HEK293 (cell line): ENCODE results near the gene MYZAP.

Experiments
- CTCF ChIA-PET: fragments of 350-600 bp; formaldehyde crosslinking; extraction: SDS; loops from one replicate; lab custom pipeline; 2021; ENCODE audit warnings: antibody characterized with exemption; lab: Yijun Ruan, JAX
- POLR2A ChIA-PET: fragments of 300-600 bp; formaldehyde crosslinking; extraction: SDS; loops from one replicate; lab custom pipeline; 2020; ENCODE audit warnings: antibody characterized with exemption, inconsistent platforms; lab: Yijun Ruan, JAX
- H3K27ac ChIP-seq: fragments of 200-500 bp; sonication (Bioruptor generic); 2 replicates; pipeline ENCODE4 v1.5.1; 2014; ENCODE audit warnings: low read depth, low read length, control low read depth, inconsistent platforms; ENCODE audit errors: extremely low read depth
- H3K36me3 ChIP-seq, 2 experiments: fragments of 200-500 bp in 1 of 2; sonication (Bioruptor generic) in 1 of 2; 1 replicate in 1 of 2; 2 replicates in 1 of 2; pipeline ENCODE4 v1.5.1; 2014 to 2017; ENCODE audit warnings: inconsistent platforms in 2 of 2, low read length in 2 of 2; ENCODE audit not compliant: control insufficient read depth in 2 of 2, insufficient read depth in 1 of 2
- H3K4me1 ChIP-seq: fragments of 200-500 bp; sonication (Bioruptor generic); 2 replicates; pipeline ENCODE4 v1.5.1; 2014; ENCODE audit warnings: mild to moderate bottlenecking, low read length, inconsistent platforms; ENCODE audit not compliant: control insufficient read depth, insufficient read depth
- H3K4me3 ChIP-seq: 2 replicates; pipeline ENCODE4 v1.5.1; 2011; ENCODE audit warnings: low read depth, mild to moderate bottlenecking, control low read depth, low read length, moderate library complexity
- H3K9me3 ChIP-seq: fragments of 200-500 bp; sonication (Bioruptor generic); 2 replicates; pipeline ENCODE4 v1.5.1; 2014; ENCODE audit warnings: low read depth, low read length, inconsistent platforms; ENCODE audit not compliant: control insufficient read depth, insufficient read depth
- BCL11A ChIP-seq: fragments of 450-650 bp; formaldehyde crosslinking; IDR thresholded peaks from 2 replicates; pipeline ENCODE4 v1.5.1; 2016; ENCODE audit warnings: low read depth, missing biosample characterization, missing genetic modification characterization
- GLI2 ChIP-seq: fragments of 450-650 bp; formaldehyde crosslinking; IDR thresholded peaks from 2 replicates; pipeline ENCODE4; 2017; ENCODE audit warnings: missing biosample characterization, missing genetic modification characterization, low read depth, borderline replicate concordance
- GLIS1 ChIP-seq: fragments of 450-650 bp; formaldehyde crosslinking; IDR thresholded peaks from 2 replicates; pipeline ENCODE4 v1.5.1; 2016; ENCODE audit warnings: missing biosample characterization, missing genetic modification characterization
- OSR2 ChIP-seq: fragments of 450-650 bp; formaldehyde crosslinking; IDR thresholded peaks from 2 replicates; pipeline ENCODE4 v1.5.1; 2016; ENCODE audit warnings: missing biosample characterization, missing genetic modification characterization
- REPIN1 ChIP-seq: fragments of 450-650 bp; formaldehyde crosslinking; IDR thresholded peaks from 2 replicates; pipeline ENCODE4 v1.5.1; 2017; ENCODE audit warnings: missing biosample characterization, missing genetic modification characterization, low read depth
- SP2 ChIP-seq: fragments of 450-650 bp; formaldehyde crosslinking; IDR thresholded peaks from 2 replicates; pipeline ENCODE4 v1.5.1; 2016; ENCODE audit warnings: missing biosample characterization, missing genetic modification characterization
- TSHZ1 ChIP-seq: fragments of 450-650 bp; formaldehyde crosslinking; IDR thresholded peaks from 2 replicates; pipeline ENCODE4 v1.5.1; 2016; ENCODE audit warnings: missing biosample characterization, missing genetic modification characterization, borderline replicate concordance
- YY1 ChIP-seq: fragments of 450-650 bp; formaldehyde crosslinking; IDR thresholded peaks from 2 replicates; pipeline ENCODE4 v1.5.1; 2018; ENCODE audit warnings: missing biosample characterization, missing genetic modification characterization
- ZBTB49 ChIP-seq: fragments of 450-650 bp; formaldehyde crosslinking; IDR thresholded peaks from 2 replicates; pipeline ENCODE4 v1.5.1; 2016; ENCODE audit warnings: missing biosample characterization, missing genetic modification characterization, low read depth
- ZFP41 ChIP-seq: fragments of 450-650 bp; formaldehyde crosslinking; IDR thresholded peaks from 2 replicates; pipeline ENCODE4 v1.5.1; 2016; ENCODE audit warnings: missing biosample characterization, missing genetic modification characterization, borderline replicate concordance
- ZNF140 ChIP-seq: fragments of 450-650 bp; formaldehyde crosslinking; IDR thresholded peaks from 2 replicates; pipeline ENCODE4 v1.5.1; 2016; ENCODE audit warnings: missing biosample characterization, missing genetic modification characterization
- ZNF266 ChIP-seq: fragments of 450-650 bp; formaldehyde crosslinking; IDR thresholded peaks from 2 replicates; pipeline ENCODE4 v1.5.1; 2016; ENCODE audit warnings: missing biosample characterization, missing genetic modification characterization, low read depth
- ZNF302 ChIP-seq: fragments of 450-650 bp; formaldehyde crosslinking; IDR thresholded peaks from 2 replicates; pipeline ENCODE4 v1.5.1; 2016; ENCODE audit warnings: missing biosample characterization, missing genetic modification characterization, low read depth
- ZNF362 ChIP-seq: fragments of 450-650 bp; formaldehyde crosslinking; IDR thresholded peaks from 2 replicates; pipeline ENCODE4 v1.5.1; 2016; ENCODE audit warnings: missing biosample characterization, missing genetic modification characterization
- ZNF510 ChIP-seq: fragments of 450-650 bp; formaldehyde crosslinking; IDR thresholded peaks from 2 replicates; pipeline ENCODE4 v1.5.1; 2018; ENCODE audit warnings: mild to moderate bottlenecking, missing genetic modification characterization, missing biosample characterization; ENCODE audit not compliant: insufficient replicate concordance
- ZNF529 ChIP-seq: fragments of 450-650 bp; formaldehyde crosslinking; IDR thresholded peaks from 2 replicates; pipeline ENCODE4 v1.5.1; 2017; ENCODE audit warnings: missing genetic modification characterization, missing biosample characterization; ENCODE audit not compliant: insufficient replicate concordance
- ZNF571 ChIP-seq: fragments of 450-650 bp; formaldehyde crosslinking; IDR thresholded peaks from 2 replicates; pipeline ENCODE4 v1.5.0; 2017; ENCODE audit warnings: missing biosample characterization, missing genetic modification characterization
- ZNF704 ChIP-seq: fragments of 450-650 bp; formaldehyde crosslinking; IDR thresholded peaks from 2 replicates; pipeline ENCODE4 v1.5.1; 2016; ENCODE audit warnings: missing biosample characterization, missing genetic modification characterization
- ZNF776 ChIP-seq: fragments of 450-650 bp; formaldehyde crosslinking; IDR thresholded peaks from 2 replicates; pipeline ENCODE4 v1.5.0; 2017; ENCODE audit warnings: missing biosample characterization, missing genetic modification characterization, borderline replicate concordance
- ZNF843 ChIP-seq: fragments of 450-650 bp; formaldehyde crosslinking; IDR thresholded peaks from 2 replicates; pipeline ENCODE4 v1.5.1; 2016; ENCODE audit warnings: missing biosample characterization, missing genetic modification characterization

The MYZAP gene

GRCh38 chr15:57656434-57656833, 64.7 kb downstream of the MYZAP start:
- Histone ChIP-seq H3K4me3 (no peak overlapping the region), H3K27ac (no peak overlapping the region), H3K4me1 (no peaks in the 10 kb centered on the region), H3K9me3 (no peaks in the 10 kb centered on the region), H3K36me3 (no peaks in the 10 kb centered on the region)
- ChIA-PET CTCF (interaction anchor here (1.7 to 3.2 kb wide), 2 partner anchors 14 to 96 kb away, joined by 7 to 17 read pairs; no protein-coding TSS in a partner anchor), POLR2A (no interaction called here)
- TF ChIP-seq ZNF140 (tag by site-specific recombination), result no peak
- TF ChIP-seq TSHZ1, result no peak
- no peak for TF ChIP-seq ZBTB49 (tag by site-specific recombination)
- TF ChIP-seq ZNF776 (tag by site-specific recombination), result no peak
- TF ChIP-seq YY1 (tag by site-specific recombination), result no peak
- TF ChIP-seq REPIN1, result no peak
- no peak for TF ChIP-seq GLIS1 (tag by site-specific recombination)
- TF ChIP-seq ZFP41 (tag by site-specific recombination), result no peak
- no peak for TF ChIP-seq ZNF302 (tag by site-specific recombination)
- TF ChIP-seq ZNF571 (tag by site-specific recombination), result no peak
- TF ChIP-seq ZNF266, result no peak
- TF ChIP-seq ZNF704, result no peak
- no peak for TF ChIP-seq BCL11A (tag by site-specific recombination)
- TF ChIP-seq ZNF510 (tag by site-specific recombination), result no peak
- TF ChIP-seq ZNF529 (tag by site-specific recombination), result no peak
- no peak for TF ChIP-seq GLI2 (tag by site-specific recombination)
- no peak for TF ChIP-seq SP2
- TF ChIP-seq OSR2 (tag by site-specific recombination), result no peak
- TF ChIP-seq ZNF362 (tag by site-specific recombination), result no peak
- no peak for TF ChIP-seq ZNF843 (tag by site-specific recombination)
